ENCODE data around the gene WDHD1.
"Not testable (repeated sequence)": the region's sequence is repeated elsewhere in the genome, so short reads cannot be mapped to it uniquely, and the experiment has no call there.

Gene WDHD1

GRCh38 chr14:55048900-55049436, 22.1 kb upstream of the WDHD1 start:
- no peak for DNase-seq (ENCODE audit: low spot score)

GRCh38 chr14:55047301-55048053, 20.6 kb upstream of the WDHD1 start:
- DNase-seq (ENCODE audit: low spot score), result no peak

GRCh38 chr14:55045087-55045486, 18.2 kb upstream of the WDHD1 start:
- no peak for DNase-seq (ENCODE audit: low spot score)

GRCh38 chr14:55043528-55043927, 16.6 kb upstream of the WDHD1 start:
- DNase-seq (ENCODE audit: low spot score), result no peak

- no peak for DNase-seq (ENCODE audit: low spot score)
These were observed 11.8 kb upstream of the WDHD1 start for GRCh38 chr14:55038708-55039107.

- not testable (repeated sequence) for DNase-seq (ENCODE audit: low spot score)
These were observed 11.1 kb upstream of the WDHD1 start for GRCh38 chr14:55037995-55038394.

- DNase-seq (ENCODE audit: low spot score), result no peak
These were observed 4.3 kb upstream of the WDHD1 start for GRCh38 chr14:55031190-55031589.

GRCh38 chr14:55028476-55028875, 1.6 kb upstream of the WDHD1 start:
- DNase-seq (ENCODE audit: low spot score), result no peak

GRCh38 chr14:55028066-55028465, 1.2 kb upstream of the WDHD1 start:
- DNase-seq (ENCODE audit: low spot score), result no peak

- no peak for DNase-seq (ENCODE audit: low spot score)
These were observed 482 bp downstream of the WDHD1 start for GRCh38 chr14:55026441-55026792.

GRCh38 chr14:55025948-55026347, 951 bp downstream of the WDHD1 start:
- DNase-seq (ENCODE audit: low spot score), result no peak

- not testable (repeated sequence) for DNase-seq (ENCODE audit: low spot score)
These were observed 2.5 kb downstream of the WDHD1 start for GRCh38 chr14:55024365-55024764.

- no peak for DNase-seq (ENCODE audit: low spot score)
These were observed 6.8 kb downstream of the WDHD1 start for GRCh38 chr14:55019968-55020554.

- no peak for DNase-seq (ENCODE audit: low spot score)
These were observed 11.9 kb downstream of the WDHD1 start for GRCh38 chr14:55015006-55015405.

GRCh38 chr14:55005071-55005470, 21.8 kb downstream of the WDHD1 start:
- no peak for DNase-seq (ENCODE audit: low spot score)

GRCh38 chr14:55000381-55000780, 26.5 kb downstream of the WDHD1 start:
- no peak for DNase-seq (ENCODE audit: low spot score)

GRCh38 chr14:54985156-54985555, 41.7 kb downstream of the WDHD1 start:
- DNase-seq (ENCODE audit: low spot score), result no peak

- no peak for DNase-seq (ENCODE audit: low spot score)
These were observed 45.2 kb downstream of the WDHD1 start for GRCh38 chr14:54981698-54982097.

GRCh38 chr14:54979039-54979438, 47.9 kb downstream of the WDHD1 start:
- no peak for DNase-seq (ENCODE audit: low spot score)

GRCh38 chr14:54976316-54976715, 50.6 kb downstream of the WDHD1 start:
- DNase-seq (ENCODE audit: low spot score), result no peak

GRCh38 chr14:54975856-54976255, 51.0 kb downstream of the WDHD1 start:
- no peak for DNase-seq (ENCODE audit: low spot score)

- DNase-seq (ENCODE audit: low spot score), result no peak
These were observed 52.0 kb downstream of the WDHD1 start for GRCh38 chr14:54974788-54975414.

- no peak for DNase-seq (ENCODE audit: low spot score)
These were observed 59.4 kb downstream of the WDHD1 start for GRCh38 chr14:54967496-54967895.

Measured in HuH-7 (cell line).